CD4-positive, alpha-beta T cell treated with Interleukin-15 for 1 hour (primary cell): ENCODE results near the gene TBC1D22A.

Experiments
- DNase-seq: peaks from one replicate; pipeline ENCODE4 v3.0.0-alpha.2; 2020

Gene TBC1D22A

DNA sequence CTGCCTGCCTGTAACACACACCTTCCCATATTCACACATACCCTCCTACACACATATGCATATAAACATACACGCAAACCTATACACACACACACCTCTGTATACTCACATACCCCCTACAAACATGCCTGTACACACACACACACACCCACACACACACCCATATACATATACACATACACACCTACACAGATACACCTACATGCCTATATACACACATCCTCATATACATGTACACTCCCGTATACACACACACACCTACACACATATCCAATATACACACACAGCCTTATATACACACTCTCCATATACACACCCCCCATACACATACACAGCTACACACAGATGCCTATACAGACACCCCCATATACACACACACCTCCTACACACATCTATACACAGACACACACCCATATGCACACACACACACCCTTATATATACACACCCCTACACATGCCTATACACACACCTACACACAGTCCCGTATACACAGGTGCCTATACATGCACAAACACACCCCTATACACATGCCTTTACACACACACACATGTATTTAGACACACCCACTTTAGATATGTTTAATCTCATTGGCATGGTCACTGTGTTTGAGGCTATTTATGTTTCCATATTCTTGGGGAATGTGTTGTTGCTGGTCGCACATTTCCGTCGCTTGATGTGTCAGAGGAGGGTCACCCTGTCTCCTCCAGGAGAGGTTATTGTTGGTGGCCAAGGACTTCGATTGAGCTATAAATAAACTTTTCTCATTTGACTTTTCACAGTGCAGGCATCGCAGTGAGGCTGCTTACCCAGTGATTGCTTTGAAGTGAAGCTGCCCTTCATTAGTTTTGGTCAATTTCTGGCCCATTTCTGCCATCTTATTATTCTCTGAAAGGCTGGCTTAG, 243.3 kb downstream of the TBC1D22A start:
- no peak for DNase-seq

DNA sequence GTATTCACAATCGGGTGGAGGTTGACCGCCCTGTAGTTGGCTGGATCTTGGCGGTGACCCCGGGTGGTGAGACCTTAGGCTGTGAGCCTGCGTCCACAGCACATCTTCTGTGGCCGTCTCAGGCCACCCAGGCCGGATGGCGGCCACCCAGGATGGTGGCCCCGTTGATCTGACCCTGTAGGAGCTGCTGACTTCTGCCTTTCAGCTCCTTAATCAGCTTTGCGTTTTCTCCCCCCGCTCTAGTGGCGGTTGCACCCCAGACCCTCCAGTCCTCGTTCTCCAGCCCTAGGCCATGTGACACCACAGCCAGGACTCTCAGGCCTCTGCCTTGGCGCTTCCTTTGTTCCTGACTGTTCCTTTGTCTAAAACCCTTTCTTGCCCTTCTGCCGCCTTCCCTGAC, 244.0 kb downstream of the TBC1D22A start:
- no peak for DNase-seq

DNA sequence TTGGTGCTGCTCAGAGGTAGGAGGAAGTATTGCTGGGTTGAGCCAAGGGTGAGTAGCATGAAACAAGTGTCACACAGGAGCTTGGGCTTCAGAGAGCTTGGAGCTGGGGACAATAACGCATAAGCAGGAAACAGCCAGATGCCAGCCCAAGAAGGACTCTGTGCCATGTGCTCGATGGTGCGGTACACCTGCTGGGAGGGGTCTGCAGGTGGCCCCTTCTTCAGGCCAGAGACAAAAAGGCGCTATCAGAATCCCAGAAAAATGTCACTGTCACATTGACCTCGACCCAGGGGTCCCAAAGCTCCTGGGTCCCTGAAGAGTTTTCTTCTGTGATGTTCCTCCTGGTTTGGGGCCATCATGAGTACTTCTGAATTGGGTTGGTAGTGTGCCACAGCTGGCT, 244.4 kb downstream of the TBC1D22A start:
- no peak for DNase-seq

DNA sequence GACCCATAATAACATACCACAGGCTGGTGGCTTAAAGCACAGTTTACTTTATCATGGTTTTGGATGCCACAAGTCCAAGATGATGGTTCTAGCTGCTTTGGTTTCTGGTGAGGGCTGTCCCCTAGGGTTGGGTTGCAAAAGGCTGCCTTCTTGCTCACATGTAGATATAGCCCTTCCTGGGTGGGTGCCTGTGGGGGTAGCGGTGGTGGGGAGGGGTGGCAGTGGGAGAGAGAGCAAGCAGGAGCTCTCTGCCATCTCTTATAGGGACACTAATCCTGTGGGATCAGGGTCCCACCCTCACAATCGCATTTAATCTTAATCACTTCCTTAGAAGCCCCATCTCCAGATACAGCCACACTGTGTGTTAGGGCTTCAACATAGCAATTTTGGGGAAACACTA, 245.0 kb downstream of the TBC1D22A start:
- no peak for DNase-seq

DNA sequence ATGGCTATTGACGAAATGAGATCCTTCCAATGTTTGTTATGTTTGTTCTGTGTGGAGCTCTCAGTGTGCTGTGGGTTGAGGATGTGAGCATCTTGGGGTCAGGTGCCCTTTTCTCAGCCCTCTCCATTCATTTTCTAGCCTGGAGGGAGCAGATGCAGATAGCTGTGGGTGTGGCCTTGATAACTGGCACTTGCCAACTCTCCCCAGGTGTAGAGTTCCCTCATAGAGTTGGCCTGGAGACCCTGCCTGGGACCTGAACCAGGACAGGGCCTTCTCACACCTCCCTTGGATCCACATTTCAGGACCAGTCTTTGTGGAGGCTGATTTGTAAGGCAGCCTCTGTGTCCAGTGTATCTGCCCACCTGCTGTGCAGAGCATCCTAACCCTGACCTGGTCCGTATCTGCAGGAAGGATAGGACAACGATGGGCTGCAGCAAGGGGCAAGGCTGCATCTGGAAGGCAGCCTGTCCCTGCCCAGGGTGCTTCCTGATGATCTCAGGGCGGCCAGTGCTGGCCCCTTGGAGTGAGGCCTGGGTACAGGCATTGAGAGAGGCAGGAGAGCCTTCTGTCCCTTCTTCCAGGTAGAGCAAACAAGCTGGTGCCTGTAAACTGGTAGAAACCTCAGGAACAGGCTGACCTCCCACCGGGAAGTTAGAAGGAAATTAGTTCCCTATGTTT, 245.9 kb downstream of the TBC1D22A start:
- DNase-seq: no peak

DNA sequence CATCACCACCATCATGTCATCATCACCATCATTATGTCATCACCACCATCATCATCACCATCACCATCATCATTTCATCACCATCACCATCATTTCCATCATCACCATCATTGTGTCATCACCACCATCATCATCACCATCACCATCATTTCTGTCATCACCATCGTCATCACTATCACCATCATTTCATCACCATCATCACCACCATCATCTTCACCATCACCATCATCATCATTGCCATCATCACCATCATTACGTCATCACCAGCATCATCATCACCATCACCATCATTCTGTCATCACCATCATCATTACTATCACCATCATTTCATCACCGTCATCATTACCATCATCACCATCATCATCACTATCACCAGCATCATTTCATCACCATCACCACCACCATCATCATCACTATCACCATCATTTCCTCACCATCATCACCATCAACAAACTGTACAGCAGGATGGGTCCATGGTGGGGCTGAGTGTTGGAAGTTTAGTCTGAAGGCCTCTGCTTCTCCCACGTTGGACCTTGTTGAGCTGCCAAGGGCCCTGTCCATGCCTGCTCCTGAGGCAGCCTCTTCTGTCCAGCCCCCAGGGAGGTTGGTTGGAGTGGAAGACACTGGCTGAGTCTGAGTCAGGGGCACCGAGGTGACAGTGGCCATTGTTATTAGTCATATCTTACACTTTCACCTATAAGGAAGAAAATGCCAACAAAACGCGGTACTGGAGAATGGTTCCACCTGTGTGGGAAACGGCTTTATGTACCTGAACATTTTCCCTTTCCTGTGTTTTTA, 247.1 kb downstream of the TBC1D22A start:
- DNase-seq: no peak

DNA sequence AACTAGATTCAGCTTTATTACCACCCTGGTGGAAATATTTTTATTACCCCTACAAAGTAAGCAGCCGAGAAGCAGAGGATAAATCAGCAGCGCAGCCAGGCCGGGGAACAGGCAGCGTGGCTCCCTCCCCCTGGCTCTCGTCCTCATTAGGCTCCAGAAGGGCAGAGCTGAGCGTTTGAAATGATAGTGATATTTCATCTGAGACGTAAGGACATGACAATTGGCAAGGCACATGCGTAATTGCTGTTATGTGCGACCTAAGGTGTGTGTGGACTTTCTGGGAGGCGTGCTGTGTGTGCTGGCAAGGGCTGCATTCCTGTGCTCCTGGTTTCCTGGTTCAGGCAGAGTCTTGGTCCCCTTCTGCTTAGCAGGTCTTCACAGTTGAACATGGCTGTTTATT, 247.8 kb downstream of the TBC1D22A start:
- DNase-seq: no peak

DNA sequence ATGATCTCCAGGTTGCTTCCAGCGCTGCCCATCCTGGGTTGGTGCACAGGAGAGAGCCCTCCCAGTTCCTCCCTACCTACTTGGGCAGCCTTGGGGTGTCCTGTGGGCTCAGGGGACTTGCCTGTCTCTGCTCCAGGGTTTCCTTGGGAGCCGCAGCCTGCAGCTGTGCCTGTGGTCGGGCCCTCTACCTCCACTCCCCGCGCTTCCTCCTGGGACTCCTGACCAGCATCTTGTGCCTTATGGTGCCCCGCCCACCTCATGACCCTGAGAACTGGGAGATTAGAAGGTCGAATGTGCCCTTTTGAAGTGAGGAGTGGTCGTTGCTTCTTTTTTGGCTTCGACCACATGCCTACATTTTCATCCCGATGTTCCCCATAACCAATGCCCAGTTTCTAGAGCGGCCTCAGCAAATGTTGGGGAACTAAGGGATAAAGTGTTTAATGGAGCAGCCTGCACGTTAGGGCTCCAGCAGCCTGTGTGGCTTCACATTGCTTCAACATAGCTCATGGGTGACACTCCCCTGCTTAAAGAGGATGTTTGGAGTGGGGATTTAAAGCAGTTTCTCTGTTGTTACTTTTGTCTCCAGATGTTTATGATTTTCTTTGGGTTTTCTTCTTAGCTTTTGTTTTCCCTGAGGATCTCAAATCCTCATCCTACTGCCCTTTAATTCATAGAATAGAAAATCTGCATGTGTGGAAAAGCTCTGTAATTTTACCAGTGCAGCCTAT, 248.8 kb downstream of the TBC1D22A start:
- no peak for DNase-seq

DNA sequence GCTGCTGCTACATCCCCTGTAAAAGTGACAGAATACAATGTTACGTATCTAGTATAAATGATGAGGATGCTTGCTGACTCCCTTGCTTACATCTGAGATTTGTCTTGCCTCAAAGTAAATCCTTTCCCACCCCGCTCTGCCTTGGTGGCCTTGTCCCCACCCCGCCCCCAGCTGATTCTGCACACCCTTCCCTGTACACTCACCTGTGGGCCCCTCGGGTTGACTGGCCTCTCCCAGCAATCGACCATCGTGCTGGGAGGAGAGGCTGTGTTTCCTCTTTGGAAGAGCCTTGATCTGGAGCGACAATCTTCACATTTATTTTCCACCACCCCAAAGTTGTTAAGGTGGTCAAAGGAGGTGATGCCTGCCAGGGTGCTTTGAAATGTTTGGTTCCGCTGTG, 249.4 kb downstream of the TBC1D22A start:
- DNase-seq: no peak

DNA sequence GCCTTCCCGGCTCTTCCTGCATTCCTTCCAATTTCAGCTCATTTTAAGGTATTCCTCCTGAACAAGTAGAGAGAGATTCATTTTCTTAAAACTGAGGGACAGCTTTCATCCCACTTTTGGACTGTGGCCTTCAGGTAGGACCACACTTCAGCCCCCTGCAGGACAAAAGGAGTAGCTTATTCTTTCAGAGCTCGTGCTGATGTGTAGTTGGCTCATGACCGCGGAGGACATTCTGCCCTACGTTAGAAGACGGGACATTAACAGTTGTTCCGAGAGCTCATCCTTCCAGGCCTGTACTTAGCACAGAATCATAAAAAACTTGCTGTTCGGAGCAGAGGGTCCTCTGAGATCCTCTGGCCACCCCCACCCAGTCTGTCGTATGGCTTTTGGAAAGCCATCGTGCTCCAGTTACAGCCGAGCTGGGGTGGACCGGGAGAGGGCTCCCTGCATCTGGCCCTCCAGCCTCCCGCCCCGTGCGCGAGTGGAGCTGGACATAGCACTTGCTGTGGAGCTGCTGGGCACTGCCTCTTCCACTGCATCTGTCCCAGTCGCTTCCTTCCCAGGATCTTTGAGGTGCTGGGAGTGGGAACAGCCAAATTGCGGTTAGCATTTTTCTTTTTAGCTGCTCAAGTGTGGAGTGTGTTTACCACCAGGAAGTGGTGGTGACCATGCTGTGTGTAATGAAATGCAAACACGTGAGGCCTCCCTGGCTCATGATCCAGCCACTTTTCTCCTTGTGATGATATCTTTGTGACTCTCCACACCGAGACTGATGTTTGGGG, 250.3 kb downstream of the TBC1D22A start:
- no peak for DNase-seq

DNA sequence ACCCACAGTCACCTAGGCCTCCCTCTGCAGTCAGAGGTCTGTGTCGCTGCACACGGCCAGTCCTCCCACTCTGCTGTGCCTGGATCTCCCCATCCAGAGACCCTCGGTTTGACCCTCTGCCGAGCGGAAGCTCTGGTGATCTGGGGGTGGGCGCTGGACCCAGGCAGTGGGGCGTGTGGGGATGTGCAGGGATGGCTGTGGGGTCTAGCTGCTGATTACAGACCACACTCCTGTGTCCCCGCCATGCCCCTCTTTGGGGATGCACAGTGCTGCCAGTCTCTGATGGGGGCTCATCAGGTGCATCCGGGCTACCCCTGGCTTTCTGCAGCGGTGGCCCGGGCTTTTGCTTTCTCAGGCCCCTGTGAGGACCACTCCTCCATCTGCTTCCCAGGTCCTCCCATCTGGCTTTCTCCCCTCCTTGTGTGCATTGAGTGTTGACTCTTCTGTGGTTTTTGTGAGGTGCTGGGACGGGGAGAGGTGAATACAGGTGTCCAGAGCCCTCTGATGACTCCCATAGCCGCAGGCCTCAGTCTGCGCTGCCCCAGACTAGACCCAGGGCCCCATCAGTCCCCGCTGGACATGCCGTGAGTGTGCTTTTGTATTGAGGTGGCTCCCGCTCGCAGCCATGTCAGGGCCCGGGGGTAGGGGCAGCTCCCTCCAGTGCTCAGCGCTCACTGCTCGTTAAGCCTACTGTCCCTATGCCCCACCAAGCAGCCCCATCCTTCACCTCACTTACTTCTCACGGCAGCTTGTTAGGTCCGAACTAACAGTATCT, 251.6 kb downstream of the TBC1D22A start:
- DNase-seq: no peak

DNA sequence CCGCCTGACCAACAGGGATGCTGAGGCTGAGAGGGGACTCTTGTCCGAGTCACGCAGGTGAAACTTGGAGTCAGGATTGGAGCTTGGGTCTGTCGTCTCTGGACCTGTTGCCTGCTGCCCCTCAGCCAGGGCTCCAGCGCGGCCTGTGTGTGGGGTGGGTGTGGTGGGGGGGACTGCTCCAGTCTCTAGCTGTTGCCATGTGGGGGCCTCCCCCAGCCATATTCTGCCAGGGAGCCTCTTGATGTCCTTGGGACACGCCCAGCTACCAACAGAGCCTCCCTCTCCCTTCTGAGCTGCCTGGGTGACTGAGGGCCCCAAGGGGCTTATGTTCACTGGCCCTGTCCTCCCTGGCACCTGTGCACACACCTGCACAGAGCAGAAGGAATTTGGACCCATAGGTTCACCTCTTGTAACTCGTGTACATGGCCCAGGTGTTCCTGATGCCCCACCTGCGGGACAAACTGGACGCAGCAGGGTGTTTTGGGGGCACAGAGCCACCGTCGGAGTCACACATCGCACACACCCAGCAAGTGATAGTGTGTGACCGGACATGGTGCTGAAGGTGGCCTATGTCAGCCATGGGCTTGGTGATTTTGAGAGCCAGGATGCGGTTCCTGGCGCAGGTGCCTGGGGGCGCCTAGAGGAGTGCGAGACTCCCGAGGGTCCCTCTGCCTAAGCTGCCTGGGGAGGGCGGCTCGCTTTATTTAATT, 252.3 kb downstream of the TBC1D22A start:
- no peak for DNase-seq

DNA sequence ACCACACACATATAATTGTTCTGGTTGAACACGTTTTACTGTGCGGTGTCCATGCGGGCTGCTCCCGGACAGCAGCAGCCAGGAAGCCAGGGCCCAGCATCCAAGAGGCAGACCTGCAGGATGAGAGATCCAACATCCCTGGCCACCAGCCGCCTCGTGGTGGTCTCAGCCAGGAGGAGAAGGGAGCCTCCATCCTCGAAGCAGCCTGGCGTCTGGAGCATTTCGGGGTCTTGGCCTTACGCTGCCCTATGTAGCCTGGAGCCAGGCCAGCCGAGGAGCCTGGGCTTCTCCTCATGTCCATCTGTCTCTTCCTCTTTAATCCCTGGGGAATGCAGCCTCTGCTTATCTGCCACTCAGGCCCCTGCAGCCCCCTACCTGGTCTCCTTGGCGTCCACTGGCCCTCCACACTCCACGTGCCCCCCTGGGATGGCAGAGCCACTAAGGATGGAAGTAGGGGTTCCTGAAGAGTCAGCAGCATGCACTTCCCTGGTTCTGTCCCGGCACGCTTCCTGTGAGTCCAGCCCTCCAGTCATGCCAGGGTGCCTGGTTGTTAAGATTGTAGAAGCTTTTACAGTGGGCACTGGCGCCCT, 253.2 kb downstream of the TBC1D22A start:
- DNase-seq: no peak

DNA sequence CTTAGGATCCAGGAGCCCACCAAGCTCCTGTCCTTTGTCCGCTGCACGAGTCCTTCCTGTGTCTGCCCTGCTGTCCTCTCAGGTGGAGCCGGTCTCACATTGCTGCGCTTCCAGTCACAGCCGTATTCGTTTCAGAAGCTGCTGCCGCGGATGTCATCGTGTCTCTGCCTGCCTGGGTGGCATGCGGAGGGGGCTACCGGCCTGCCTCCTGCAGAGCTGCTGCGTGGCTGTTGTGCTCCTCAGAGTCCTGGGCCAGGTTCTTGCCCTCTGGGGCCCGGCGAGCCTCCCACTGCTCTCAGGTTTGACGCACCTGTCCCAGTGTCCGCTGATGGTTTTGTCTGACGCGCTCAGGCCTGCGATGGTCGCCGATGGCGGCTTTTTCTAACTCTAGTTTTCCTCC, 254.2 kb downstream of the TBC1D22A start:
- DNase-seq: no peak

DNA sequence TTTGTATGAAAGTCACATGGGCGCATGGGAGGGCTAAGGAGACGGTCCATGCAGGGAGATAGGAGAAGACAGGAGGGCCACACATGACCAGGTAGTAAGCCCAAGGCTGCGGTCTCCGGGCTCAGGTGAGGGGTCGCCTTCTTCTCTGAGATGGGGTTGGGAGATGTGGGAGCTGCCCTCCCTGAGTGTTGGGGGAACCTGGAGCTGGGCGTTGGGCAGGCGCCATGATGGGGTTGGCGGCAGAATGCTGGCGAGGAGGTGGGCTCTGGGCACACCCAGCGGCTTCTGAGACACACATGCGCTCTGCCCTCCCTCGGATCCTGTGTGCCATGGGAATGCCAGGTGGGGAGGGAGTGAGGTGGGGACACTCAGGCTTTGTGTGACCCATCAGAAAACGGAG, 254.8 kb downstream of the TBC1D22A start:
- no peak for DNase-seq

DNA sequence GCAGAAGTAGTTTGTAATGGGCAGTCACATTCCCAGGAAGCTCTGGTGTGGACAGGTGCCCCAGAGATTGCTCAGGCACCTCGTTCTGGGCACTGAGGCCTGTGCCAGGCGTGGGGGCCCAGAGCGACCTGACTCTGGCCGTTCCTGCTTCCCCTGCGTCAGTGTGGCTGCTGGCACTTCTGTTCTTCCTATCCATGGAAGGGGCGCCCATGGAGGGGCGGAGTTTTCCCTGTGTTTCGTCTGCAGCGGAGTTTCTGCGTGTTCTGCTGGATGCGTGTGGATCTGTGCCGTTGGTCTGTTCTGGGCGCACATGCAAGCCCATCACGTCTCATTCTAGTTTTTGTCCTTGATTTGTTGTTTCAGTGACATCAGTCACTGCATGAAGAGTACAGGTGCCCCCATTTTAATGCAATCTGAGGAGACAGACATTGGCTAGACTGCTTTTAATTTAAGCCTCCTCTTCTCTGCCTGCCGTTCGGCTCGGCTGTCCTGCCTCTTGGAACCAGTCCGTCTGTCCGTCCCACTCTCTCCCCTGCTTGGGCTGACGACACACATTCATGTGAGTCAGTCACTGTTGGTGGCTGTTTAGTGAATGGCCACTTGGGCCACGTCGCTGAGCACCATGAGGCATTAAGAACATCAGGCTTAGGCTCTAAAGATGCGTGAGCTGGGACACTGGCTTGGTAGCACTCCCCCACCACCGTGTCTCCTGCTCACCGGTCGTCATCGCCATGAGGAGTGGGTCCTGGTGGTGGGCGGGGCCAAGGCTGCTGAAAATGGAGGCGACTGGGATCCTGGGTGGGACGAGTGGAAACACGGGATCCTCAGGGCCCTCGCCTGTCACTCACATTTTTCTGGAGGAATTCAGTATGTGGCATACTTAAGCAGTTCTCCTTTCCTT, 255.8 kb downstream of the TBC1D22A start:
- no peak for DNase-seq

DNA sequence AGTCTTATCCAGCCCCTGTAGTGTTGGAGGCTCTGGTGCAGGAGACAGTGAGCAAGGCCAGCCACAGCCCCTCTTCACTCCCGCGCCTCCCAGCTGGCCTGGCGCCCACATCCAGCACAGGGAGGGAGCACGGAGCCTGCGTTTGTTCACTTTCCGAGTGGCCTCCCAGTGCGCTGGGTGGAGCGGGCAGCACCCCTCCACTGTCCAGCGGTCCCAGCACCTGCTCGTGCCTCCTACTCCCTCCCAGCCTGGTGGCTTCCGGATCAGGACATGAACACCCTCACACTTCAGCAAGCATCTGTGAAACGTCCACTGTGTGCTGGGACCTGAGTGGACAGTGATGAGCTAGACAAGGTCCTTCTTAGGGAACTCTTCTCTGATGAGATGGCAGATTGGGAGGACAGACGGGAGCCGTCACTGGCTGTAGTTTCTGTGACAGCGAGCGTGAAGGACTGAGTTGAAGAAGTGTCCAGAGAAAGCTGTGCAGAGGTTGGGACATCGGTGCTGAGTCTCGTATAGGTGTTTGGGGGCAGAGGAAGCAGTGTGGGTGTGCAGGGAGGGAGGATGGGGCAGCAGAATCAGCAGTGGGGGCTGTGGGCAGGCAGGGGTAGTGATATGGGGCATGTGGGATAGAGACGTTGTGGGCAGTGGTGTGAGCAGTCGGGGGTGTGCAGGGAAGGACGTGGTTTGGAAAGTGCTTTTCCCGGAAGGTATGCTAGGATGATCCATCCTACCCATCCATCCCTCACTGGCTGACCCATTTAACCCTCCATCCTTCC, 256.8 kb downstream of the TBC1D22A start:
- no peak for DNase-seq

DNA sequence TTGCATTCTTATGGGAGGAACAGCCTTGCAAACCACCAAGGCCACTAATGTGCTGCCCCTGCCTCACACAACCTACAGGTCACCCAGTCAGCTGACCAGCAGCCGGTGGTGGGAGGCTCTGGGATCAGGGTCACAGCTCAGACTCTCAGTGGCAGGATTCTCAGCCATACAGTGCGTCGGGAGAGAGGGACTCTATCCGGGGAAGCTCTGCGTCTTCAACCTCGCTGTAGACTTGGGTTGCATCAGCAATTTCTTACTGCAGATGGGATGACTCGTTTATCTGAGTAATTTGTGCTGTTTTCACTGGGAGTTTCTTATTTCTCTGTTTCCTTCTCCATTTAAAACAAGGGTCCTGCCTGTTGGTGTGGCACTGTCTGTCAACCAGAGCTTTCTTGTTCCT, 257.7 kb downstream of the TBC1D22A start:
- no peak for DNase-seq
